AG08395 (cell line): Measurements from ENCODE around the gene SCART1.
"Not testable (repeated sequence)": the region's sequence is repeated elsewhere in the genome, so short reads cannot be mapped to it uniquely, and the experiment has no call there.

Experiments
- DNase-seq: peaks from one replicate; pipeline ENCODE4 v3.0.0; 2012; ENCODE audit warnings: mixed read lengths, low spot score

The SCART1 gene

DNA sequence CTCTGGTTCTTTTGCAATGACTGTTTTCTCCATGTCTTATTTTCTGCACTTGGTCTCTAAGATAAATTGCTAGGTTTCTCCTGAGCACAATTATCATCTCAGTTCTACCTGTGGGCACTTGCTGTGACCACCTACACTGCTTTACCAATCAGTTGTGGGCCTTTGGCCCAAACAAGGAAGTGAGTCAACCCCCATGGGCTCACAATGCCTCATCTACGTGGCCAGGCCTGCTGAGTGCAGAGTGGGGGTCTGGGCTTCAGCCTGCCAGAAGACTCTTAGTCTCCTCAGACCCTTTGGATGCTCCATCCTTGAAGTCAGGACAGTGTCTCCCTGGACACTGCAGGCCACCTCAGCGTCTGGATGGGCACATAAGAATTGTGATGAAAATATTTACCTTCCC lies 20.3 kb downstream of the SCART1 start:
- DNase-seq = no peak

GRCh38 chr10:133474665-133475424 lies 21.1 kb downstream of the SCART1 start:
- no peak for DNase-seq

DNA sequence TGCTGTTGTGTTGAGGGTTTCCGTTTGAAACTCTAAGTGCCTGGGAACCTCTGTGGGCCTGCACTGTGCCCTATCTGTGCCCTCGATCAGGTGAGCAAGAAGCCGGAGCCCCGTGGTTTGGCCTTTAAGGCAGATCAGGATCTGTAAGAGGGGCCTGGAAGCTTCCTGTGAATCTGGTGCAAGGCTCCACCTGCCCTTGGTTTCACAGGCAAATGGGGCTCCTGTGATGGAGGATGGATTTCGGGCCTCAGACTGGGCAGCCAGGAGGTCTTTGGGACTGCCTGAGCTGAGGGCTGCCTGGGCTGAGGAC lies 21.6 kb downstream of the SCART1 start:
- no peak for DNase-seq

GRCh38 chr10:133475821-133476640 lies 22.3 kb downstream of the SCART1 start:
- DNase-seq = peak; percentile 2

DNA sequence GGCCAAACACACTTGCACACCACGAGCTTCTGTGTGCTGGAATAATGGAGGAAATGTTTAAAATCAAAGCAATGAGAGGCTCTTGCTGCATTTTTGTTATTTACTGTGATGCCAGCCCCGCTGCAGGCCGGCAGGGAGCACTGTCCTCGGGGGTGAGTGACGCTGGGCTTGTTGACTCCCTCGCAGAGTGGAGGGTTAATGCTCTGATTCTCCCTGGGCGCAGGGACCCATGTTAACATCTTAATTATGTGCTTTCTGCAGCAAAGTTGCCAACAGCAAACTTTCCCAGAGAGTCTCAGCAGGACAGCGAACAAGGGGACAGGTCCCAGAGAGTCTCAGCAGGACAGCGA lies 22.9 kb downstream of the SCART1 start:
- DNase-seq = no peak

GRCh38 chr10:133481086-133481643 lies 27.4 kb downstream of the SCART1 start:
- DNase-seq = peak; percentile 2

GRCh38 chr10:133481657-133482056 lies 27.9 kb downstream of the SCART1 start:
- DNase-seq = no peak

DNA sequence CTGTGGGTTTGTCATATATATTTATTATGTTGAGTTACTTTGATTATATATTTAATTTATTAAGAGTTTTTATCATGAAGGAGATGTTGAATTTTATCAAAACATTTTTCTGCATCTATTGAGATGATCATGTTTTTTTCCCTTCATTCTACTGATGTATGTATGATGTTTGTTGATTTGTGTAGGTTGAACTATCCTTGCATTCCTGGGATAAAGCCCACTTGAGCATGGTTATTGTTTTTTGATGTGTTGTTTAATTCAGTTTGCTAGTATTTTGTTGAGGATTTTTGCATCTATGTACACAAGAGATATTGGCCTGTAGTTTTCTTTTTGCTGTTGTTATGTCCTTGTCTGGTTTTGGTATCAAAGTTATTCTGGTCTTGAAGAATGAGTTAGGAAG lies 31.1 kb downstream of the SCART1 start:
- no peak for DNase-seq

DNA sequence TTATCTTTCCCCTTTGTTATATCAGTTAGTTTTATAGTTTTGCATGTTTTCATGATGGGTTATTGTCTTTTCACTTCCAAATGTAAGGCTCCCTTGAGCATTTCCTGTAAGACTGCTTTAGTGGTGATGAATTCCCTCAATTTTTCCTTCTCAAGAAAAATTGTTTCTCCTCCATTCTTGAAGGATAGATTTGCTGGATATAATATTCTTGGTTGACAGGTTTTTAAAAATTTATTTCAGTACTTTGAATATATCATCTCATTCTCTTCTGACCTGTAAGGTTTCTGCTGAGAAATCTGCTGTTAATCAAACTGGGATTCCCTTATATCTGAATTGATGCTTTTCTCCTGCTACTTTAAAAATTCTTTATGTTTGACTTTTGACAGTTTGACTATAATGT lies 33.3 kb downstream of the SCART1 start:
- DNase-seq = no peak

DNA sequence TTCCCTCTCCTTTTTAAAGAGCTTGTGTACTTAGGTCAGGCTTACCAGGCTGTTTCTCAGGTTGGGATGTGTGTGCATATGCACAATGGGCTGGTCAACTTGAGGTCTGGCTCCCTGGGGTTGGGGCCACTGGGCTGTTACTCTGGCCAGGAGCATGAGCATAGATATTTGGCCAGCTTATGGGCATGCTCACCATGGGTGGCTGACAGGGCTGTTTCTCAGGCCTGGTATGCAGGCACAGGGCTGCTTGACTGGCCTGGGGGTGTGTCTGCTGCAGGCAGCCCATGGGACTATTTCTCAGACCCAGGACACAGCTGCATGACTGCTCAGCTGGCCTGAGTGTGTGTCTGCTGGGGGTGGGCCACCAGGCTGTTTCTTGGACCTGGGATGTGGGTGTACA lies 34.6 kb downstream of the SCART1 start:
- no peak for DNase-seq

DNA sequence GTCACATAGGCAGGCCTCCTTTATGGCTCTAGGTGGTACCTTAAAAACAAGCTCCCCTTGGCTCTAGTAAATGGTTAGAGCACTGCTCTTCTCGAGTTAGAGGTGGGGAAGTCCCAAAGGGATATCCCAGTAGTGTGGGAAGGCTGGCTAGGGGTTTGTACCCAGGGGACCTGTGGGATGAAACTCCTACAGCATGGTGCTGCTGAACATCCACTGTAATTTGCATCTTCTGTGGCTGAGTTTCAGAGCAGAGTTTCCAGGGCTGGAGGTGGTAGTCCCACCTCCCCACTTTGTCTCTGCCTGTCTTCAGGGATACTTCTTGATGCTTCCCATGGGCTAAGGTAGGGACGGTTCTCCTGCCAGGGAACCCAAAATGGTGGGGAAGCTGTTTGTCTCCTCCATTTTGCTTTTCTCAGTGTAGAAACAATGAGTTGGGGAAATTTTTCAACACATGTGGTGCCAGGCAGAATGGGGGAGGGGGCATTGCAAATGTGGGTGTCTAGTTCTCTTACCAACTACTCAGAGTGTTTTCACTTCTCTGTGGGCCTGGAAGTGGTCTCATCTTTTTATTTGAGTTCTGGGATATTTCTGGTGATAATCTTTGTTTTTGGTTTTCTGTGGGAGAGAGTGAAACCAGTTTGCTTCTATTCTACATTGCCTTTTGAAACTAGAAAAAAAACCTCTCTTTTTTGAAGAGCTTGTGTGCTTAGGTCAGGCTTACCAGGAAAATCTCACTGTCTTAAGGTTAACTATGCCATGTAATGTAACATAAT lies 36.3 kb downstream of the SCART1 start:
- no peak for DNase-seq

DNA sequence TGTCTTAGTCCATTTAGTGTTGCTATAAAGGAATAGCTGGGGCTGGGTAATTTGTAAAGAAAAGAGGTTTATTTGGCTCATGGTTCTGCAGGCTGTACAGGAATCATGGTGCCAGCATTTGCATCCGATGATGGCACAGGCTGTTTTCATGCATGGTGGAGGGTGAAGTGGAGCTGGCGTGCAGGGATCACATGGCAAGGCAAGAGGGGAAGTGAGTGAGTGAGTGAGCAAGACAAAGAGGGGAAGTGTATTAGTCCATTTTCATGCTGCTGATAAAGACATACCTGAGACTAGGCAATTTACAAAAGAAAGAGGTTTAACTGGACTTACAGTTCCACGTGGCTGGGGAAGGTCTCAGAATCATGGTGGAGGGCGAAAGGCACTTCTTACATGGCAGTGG lies 39.8 kb downstream of the SCART1 start:
- DNase-seq = not testable (repeated sequence)

GRCh38 chr10:133497363-133497762 lies 43.6 kb downstream of the SCART1 start:
- DNase-seq = not testable (repeated sequence)

DNA sequence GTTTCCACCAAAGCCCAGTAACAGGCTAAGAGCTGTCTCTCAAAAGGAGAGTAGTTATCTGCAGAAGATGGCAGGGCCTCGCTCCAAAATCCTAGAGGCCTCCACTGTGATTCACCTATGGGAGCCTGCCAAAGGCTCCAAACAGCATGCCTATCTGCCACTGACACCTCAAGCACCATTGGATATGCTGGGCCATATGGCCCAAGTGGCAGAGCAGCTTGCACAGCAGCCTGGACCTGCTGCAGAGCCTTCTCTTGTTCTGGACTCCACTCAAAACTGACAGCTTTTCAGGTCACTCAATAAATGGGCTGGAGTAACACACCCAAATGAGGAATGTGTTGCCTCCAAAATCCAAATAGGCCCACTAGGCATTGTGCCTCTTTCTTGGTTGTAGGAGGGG lies 45.4 kb downstream of the SCART1 start:
- not testable (repeated sequence) for DNase-seq

DNA sequence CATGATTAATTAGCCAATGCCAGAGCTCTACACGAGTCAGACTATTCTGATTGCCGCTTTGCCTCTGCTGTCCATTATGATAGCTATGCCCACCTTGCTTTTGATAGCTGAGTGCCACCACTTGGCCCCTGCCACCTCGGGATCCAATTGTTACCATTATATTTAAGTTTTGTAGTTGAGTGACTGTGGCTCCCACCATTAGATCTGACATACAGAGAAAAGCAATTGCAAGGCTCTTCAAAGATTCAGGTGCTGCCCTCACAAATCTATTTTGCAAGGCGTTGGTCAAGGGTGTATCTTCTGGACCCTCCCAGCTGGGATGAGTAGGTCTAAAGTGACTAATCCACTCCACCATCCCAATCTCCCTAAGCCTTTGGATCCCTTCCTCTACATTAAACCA lies 47.2 kb downstream of the SCART1 start:
- not testable (repeated sequence) for DNase-seq

GRCh38 chr10:133509700-133510099 lies 56.0 kb downstream of the SCART1 start:
- no peak for DNase-seq

GRCh38 chr10:133511408-133511807 lies 57.7 kb downstream of the SCART1 start:
- no peak for DNase-seq

DNA sequence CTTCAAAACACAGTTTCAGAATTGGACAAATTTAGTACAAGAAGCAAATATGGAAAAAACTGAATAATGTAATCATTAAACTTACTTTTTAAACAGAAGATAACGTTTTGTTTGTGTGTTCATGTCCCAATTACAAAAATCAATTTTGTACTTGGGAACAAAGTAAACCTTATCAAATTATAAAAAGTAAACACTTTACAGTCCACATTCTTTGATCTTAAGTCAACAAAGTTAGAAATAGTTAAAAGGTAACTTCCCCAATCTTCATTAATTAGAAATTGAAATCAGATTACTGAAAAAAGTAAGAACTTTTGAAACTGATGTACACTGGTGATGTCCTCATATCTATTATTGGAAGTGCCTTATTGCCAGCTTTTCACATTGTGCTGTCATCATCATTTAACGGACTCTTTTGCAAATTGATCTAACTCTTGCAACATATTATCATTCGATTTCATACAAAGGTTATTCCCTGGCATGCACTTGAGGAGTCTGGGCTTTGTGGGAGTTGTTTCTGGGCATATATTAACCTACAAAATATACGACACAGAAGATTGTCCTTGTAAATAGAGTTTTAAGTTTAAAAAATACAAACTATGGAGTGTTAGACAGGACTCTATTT lies 58.3 kb downstream of the SCART1 start:
- DNase-seq = no peak

DNA sequence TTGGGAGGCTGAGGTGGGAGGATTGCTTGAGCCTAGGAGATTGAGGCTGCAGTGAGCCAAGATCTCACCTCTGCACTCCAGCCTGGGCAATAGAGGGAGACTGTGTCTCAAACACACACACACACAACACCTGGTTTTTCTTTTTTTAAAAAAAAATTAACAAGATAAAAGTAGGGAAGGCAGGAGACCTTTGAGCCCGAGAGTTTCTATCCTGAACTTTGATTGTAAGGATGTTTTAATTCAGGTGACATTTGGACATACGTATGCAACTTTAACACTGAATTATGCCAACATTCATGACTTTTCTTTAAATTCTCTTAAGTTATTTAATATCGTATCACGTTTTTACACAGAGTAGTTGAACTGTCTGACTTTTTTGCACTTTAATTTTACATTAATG lies 61.7 kb downstream of the SCART1 start:
- no peak for DNase-seq

GRCh38 chr10:133516057-133516456 lies 62.3 kb downstream of the SCART1 start:
- DNase-seq = no peak

DNA sequence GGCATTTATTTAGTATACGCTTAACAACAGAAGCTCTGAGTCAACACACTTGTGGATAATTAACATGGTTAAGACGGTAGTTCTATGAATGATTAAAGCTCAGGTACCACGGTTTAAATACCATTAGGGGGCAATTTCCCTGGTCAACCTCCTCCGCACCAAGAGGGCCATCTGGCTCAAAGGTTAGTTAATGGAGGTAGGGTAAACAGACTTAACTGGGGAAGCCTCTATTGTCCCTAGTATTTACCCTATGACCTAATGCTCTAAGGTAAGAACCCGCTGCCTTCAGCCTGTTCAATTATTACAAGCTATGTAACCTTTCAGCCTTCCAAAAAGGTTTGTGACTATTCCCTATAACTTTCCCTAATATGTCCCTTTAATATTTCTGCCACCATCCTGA lies 64.8 kb downstream of the SCART1 start:
- not testable (repeated sequence) for DNase-seq
